HG03066 (cell line): ENCODE data around the gene ARFGEF3.
"Not testable (repeated sequence)": the region's sequence is repeated elsewhere in the genome, so short reads cannot be mapped to it uniquely, and the experiment has no call there.

Source experiments
- ATAC-seq: cut with Tn5 transposase; IDR thresholded peaks from one replicate; pipeline ENCODE4 v1.9.1; 2021; ENCODE audit warnings: low read depth; ENCODE audit not compliant: unreplicated experiment

ARFGEF3 gene

GRCh38 chr6:138211048-138211581 is 49.4 kb downstream of the ARFGEF3 start:
- no peak for ATAC-seq

DNA sequence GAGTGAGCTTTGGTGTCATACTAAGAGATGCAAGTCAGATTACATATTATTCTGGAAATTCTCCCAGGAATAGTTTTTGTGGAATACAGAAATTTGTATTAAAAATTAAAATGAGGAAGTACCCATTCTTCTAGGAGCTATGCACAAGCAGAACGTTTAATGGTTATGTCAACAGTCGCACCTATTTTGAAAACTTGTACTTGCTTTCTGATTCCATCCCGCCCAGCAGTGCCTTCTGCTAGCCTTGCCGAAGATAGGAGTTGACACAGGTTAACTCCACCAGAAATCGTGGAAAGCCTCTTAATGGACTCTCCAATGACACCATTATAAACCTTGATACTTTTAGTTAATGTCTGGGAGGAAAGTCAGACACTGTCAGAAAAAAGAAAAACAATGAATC is 49.9 kb downstream of the ARFGEF3 start:
- no peak for ATAC-seq

DNA sequence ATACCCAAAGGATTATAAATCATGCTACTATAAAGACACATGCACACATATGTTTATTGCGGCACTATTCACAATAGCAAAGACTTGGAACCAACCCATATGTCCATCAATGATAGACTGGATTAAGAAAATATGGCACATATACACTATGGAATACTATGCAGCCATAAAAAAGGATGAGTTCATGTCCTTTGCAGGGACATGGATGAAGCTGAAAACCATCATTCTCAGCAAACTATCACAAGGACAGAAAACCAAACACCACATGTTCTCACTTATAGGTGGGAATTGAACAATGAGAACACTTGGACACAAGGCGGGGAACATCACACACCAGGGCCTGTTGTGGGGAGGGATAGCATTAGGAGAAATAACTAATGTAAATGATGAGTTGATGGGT is 50.8 kb downstream of the ARFGEF3 start:
- not testable (repeated sequence) for ATAC-seq

- ATAC-seq = no peak
Observed at GRCh38 chr6:138215093-138215782, 53.5 kb downstream of the ARFGEF3 start.

- ATAC-seq = no peak
Observed at GRCh38 chr6:138218449-138218848, 56.7 kb downstream of the ARFGEF3 start, which contains the start of gene PBOV1. Gene PBOV1, minus strand, starts transcription at chr6:138218491. Its CDS starts 96 bp downstream, at chr6:138218395.

DNA sequence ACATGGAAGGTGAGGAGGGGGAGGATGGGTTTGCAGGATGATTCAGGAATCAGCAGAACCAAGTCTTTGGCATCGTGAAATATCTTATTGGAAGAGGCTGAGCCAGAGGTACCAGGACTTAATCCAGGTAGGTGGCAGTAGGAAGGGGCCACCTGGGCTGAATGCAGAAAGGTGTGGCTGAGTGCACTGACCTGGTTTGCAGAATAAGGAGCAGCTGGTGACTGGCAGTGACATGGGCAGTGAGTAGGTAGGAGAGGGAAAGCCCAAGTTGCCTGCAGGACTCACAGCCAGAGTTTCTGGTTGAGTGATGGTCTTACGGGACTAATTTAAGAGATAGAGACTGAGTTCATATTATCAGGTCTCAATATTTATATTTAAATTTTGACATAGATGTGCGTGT is 57.7 kb downstream of the ARFGEF3 start:
- ATAC-seq = no peak

- ATAC-seq = no peak
Observed at GRCh38 chr6:138219901-138220300, 58.2 kb downstream of the ARFGEF3 start.

- ATAC-seq = no peak
Observed at GRCh38 chr6:138222901-138223546, 61.3 kb downstream of the ARFGEF3 start.

DNA sequence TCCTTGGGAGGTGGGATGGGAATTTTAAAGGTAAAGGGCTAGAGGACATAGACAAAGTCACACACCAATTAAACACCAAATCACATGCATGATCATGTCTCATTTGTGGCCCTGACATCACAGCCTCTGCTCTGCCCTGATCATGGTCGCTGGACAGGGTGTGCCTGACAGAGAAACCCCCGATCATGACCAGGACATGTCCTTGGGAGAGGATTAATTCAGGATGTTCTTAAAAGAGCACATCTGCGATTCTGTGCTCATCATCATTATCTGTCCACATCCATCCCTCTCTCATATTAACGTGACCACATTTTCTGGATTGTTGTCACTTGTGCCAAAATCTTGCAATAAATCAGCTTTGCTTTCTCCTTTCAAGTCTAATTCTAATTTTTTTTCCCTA is 64.2 kb downstream of the ARFGEF3 start:
- ATAC-seq = no peak

DNA sequence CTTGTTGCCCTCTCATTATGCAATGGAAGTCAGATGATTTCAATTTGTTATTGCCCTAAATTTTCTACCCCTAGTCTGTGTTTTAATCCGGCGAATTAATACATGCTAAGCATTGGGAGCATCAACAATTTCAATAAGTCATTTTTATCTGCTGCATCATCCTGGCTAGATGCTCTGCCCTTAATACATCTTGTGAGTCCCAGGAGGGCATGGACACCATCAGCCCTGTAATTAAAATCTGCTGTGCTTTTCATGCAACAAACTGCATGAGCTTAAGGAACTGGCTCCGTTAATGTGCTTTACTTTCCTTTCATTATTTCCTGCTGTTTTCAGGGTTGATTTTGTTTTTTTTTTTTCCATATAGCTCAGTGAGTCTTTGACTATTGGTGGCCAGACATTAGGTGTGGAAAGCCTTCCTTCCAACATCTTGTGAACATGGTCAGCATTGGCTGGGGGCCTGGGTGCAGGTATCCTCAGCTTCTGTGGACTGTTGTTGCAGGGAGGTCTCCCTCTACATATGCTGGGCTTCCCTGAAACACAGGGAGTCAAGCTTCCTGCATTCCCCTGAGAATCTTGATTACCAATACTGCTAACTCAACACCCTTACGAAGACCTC is 65.1 kb downstream of the ARFGEF3 start:
- no peak for ATAC-seq

DNA sequence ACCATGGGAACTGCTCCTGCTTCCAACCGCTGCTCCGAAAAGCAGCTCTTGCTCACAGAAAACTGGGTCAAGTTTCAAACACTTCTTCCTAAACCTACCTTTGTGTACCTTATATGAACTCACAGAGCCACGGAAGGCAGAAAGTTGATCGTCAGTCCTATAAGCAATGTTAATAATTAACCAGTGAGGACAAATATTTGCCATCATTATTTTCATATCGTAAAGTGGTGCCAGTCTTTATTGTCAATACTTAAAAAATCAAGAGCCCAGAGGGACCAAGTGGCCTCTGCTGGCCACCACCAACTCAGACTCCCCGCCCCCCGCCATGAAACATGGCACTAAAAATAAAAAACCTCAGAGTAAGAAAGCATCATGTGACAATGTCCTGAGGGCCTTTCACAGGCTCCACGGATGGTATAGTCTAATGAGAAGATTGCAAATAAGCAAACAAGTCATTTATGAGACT is 65.6 kb downstream of the ARFGEF3 start:
- no peak for ATAC-seq

GRCh38 chr6:138229072-138229471 is 67.3 kb downstream of the ARFGEF3 start:
- no peak for ATAC-seq

- ATAC-seq = no peak
Observed at GRCh38 chr6:138229663-138230179, 68.0 kb downstream of the ARFGEF3 start.

GRCh38 chr6:138230221-138230620 is 68.5 kb downstream of the ARFGEF3 start:
- ATAC-seq = no peak

- ATAC-seq = no peak
Observed at GRCh38 chr6:138230759-138231380, 69.1 kb downstream of the ARFGEF3 start.

DNA sequence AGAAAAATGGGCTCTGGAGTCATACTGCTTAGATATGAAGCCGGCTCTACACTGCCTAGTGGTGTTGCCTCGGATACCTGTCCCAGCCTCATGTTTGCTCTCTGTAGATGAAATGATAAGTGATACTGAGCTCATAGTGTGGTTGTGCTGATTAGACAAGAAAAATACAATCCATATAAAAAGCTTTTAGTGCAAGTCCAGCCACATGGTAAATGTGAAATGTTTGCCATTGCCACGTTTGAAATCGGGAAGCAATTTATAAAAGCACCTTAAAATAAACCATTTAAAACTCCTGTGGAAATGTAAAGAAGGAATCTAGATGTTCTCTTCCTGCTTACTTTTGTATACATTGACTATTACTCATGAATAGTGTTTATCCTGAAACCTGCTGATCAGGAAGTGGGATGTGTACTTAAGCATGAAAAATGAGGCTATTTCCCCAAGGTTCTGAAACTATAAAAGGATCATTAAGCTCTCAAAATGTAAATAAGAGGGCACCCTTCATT is 69.7 kb downstream of the ARFGEF3 start:
- ATAC-seq = no peak

GRCh38 chr6:138234363-138234762 is 72.6 kb downstream of the ARFGEF3 start:
- no peak for ATAC-seq

DNA sequence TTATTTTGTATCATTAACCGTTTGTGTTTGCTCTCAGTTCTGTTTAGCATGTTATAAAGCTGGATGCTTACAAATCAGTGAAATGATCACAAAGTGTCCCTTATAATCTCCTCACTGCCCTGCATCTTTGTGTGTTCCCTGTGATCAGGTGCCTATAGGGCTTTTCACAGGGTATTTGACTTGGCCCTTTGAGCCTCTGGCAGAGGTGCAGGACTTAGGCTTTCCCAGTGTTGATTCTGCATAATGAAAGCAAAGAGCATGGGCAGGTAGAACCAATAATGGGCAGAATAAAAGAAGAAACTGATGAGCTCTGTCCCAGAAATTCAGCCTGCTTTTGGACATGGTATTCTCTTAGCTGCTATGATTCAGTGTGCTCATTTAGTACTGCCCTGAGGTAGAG is 73.5 kb downstream of the ARFGEF3 start:
- ATAC-seq = no peak

DNA sequence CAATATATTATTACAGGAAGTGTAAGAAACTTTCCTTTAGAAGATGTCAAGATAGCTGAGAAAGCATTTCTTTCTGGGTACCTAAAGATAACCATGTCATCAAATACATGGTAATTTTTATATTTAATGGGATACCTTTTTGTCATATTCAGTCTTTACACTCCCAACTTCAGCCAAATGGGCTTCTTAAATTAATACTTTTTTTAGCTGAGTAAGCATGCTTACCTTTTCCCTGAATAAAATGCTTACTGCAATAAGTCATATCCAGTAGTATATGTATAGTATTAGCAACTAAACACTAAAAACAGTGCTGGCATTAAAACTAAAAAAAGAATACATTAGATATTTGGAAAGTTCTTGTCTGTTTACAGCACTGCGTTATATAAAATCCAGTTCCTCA is 74.0 kb downstream of the ARFGEF3 start:
- no peak for ATAC-seq

GRCh38 chr6:138237463-138237862 is 75.7 kb downstream of the ARFGEF3 start:
- no peak for ATAC-seq

GRCh38 chr6:138238368-138238767 is 76.6 kb downstream of the ARFGEF3 start:
- ATAC-seq = no peak
